ENCODE results near the gene PAQR5. TPM values are rescaled to one million over a fixed set of nuclear protein-coding genes. Genes with fewer than 3 reads are reported as not detected.
"Not testable (repeated sequence)": the region's sequence is repeated elsewhere in the genome, so short reads cannot be mapped to it uniquely, and the experiment has no call there.

PAQR5 gene
- polyA plus RNA-seq, 5 donors: 4.9 to 7.5 (median 6.0) TPM

DNA sequence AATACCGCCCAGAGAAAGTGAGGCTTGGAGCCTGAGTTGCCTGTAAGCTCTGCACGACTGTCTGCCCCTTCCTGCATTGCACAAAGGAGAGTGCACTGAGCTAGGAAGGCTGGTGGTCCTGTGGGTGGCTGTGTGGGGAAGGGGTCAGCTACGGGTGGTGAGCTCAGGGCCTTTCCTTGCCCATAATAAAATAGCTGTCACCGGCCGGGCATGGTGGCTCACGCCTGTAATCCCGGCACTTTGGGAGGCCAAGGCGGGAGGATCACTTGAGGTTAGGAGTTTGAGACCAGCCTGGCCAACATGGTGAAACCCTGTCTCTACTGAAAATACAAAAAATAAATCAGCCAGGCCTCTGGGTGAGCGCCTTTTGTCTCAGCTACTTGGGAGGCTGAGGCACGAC is 7.1 kb upstream of the PAQR5 start:
- DNase-seq: not testable (repeated sequence)

DNA sequence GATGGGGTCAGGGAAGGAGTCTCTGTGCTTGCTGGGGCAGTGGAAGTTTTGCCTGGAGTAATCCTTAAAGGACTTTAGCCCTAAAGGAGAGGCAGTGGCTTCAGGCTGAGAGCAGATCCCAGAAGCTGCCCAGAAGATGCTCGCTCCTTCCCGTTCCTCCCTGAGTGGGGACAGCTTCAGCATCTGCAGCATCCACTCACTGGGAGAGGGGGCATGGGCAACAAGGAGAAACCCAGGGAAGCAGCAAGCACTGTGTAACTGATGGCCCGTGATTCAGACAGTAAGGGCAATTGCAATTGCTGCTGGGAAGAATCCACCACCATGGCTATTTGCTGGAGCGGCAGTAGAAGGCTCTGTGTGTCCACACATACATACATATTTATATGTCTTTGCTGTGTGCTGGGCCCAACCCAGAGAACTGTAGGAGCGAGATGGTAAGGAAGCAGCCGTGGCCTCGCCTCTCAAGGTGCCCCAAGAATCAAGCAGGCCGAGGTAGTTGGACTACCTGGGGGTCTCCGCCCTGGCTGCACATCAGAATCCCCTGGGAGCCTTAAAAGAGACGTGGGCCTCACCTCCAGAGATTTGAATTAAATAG is 5.8 kb upstream of the PAQR5 start:
- DNase-seq: no peak

DNA sequence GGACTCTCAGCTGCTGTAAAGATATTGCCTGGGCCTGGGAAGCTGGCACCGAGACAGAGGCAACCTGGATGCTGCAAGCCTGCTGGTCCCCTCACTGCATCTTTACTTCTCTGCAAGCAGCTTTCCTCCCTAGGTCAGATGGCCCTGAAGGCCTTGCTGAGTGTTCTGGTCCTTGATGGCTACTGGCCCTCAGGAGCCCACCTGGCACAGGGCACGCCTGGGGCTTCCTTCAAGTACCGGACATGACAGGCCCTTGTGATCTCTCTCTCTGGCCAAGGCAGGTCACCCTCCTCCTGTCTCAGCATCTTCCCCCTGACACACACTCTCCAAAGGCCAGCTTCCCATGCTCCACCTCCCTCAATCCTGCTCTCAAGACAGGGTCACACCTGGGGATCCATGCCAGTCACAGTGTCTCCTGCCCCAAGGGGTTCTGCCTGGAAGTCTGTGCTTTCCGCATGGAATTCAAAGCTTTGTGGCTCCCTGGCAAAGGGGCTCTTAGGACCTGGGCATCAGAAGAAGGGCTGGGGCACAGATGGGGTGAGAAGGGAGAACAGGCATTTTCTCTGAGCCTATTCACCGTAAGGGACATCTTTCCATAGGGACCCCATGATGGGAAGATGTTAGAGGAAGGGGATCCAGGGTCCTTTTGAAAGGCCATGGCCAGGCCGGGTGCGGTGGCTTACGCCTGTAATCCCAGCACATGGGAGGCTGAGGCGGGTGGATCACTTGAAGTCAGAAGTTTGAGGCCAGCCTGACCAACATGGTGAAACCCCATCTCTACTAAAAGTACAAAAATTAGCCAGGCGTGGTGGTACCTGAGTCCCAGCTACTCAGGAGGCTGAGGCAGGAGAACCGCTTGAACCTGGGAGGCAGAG is 4.7 kb upstream of the PAQR5 start:
- DNase-seq: no peak

DNA sequence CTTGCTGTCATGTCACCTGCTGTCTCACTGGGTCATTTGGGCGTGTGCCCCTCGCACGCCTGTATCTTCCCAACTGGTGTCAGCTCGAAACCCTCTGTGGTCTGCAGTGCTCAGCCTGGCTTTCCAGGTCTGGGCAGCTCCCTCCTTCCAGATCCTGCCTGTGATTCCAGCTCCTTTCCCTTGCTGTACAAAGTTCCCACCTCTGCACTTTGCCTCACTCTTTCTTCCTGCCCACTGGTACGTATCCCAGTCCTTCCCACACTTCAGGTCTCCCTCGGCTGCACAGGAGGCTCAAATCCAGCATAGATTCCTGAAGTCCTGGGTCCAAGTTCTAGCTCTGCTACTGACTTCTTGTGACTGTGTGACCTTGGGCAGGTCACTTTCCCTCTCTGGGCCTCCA is 2.1 kb upstream of the PAQR5 start:
- DNase-seq: no peak

DNA sequence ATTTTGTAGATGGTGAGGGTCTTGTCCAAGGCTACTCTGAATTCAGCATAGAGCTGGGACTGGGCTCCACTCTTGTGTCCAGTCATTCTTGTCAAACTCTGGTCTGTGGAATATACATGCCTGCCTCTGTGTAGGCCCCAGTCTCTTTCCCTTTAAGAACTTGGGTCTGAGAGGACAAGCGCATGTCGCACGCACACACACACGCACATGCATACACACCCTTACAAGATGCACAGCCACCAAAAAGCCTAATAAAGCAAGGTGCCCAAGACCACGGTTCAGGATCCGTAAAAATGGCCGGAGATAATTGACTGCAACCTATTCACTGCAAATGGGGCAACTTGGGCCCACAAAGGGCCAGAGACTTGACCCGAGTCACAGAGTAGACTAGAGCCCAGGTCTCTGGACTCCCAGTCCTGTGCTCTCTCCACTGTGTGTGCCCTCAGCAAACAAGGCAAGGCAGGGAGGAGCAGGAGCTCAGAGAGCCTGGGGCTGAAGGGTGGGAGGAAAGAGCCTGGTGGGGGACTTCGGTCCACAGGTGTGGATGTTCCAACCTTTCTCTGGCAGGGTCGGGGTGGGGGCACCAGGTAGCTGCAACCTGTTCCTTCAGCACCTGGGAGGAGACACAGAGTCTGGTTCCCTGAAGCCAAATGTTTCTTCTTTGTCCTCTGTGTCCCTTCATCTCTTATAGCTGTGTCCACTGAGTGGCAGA is 914 bp upstream of the PAQR5 start:
- no peak for DNase-seq

DNA sequence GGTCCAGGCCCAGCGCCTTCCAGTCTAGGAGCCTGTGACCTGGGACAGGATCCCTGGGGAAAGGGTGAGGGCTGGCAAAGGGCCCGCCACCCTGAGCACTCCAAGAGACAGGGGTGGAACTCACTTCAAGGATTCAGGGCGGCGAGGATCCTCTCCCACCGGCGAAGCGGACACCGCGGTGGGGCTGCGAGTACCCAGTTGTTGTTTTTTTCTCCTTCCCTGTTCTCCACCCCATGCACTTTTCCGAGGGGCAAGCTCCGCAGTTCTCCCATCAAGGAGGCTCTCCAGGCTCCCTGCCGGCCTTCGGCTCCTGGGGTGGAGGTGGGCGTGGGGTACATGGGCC is 387 bp upstream of the PAQR5 start:
- DNase-seq: no peak

DNA sequence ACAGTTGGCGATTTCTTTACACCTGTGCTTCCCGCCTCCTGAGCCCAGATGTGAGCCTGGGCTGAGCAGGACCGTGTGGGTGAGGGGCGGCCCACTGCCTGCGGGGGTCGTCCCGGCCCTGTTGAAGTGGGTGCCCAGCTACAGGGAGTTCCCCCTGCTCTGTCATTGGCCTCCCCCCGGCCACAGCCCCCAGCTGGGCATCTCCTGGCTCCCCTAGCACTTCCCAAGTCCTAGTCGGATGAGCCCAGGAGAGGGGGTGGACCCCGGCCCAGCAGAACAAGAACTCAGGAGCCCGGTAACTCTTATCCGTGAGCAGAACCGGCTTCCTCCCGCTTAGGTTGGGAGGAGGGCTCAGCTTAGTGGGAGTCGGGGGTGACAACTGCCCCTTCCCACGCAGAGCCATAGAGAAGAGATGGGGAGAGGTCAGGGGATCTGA is 757 bp downstream of the PAQR5 start:
- DNase-seq: no peak

DNA sequence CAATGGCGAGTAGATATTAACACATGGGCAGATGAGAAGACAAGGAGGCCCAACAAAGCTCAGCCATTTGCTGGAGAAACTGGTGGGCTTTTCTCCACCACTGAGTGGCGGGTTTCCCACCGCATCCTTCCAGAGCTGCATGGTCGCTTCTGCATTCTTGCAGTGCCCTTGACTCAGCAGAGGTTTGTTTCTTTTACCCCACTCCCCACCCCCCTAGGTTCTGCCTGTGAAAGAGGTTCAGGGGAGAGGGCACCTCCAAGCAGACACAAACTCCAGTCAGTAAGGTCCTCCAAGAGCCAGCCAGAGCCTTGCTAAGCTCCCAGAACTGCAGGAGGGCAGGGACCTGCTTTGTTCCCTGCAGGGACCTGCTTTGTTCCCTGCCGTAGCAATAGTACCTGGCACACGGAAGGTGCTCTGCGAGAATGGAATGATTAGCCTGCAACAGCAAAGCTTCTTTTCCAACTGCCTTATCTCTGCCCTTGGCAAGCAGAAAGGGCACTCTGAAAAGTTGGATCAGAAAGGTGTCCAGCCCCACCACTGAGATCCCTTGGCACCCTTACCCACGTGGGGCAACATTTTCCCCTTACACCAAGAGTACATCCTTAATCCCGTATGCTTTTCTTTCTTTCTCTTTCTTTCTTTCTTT is 1.4 kb downstream of the PAQR5 start:
- no peak for DNase-seq

DNA sequence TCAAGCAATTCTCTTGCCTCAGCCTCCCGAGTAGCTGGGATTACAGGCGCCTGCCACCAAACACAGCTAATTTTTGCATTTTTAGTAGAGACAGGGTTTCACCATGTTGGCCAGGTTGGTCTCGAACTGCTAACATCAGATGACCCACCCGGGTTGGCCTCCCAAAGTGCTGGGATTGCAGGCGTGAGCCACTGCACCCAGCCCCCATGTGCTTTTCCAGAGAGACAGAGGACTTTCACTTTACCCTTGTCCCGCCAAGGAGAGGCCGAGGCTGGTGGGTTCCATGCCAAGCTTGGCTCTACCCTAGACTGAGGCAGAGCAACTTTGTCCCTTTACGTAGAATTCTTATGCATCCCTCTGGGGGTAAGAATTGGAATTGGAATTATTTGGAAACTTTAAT is 2.4 kb downstream of the PAQR5 start:
- DNase-seq: not testable (repeated sequence)

DNA sequence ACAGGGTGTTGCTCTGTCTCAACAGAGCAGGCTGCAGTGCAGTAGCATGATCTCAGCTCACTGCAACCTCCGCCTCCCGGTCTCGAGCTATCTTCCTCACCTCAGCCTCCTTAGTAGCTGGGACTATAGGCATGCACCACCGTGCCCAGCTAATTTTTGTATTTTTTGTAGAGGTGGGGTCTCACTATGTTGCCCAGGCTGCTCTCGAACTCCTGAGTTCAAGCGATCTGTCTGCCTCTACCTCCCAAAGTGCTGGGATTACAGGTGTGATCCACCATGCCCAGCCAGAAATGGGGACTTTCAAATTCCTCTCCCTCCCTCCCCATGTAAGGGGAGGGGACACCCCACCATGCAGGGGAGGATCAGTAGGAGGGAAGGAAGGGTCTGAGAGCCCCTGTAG is 3.4 kb downstream of the PAQR5 start:
- not testable (repeated sequence) for DNase-seq

DNA sequence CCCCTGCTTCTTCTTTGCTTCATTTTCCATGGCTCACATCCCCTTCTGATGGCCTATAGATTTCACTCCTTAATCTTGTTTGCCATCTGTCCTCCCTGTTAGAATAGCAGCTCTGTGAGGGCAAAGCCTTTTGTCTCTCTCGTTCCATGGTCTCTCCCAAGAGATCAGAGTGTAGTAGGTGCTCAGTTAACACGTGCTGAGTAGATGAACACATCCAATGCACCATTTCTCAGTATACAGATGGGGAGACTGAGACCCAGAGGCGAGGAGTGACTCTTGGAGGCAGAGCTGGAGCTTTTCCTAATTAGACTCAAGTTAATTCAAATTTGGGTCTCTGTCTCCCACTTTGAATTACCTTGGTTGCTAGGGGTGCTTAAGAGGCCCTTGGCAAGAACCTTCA is 4.2 kb downstream of the PAQR5 start:
- DNase-seq: no peak

DNA sequence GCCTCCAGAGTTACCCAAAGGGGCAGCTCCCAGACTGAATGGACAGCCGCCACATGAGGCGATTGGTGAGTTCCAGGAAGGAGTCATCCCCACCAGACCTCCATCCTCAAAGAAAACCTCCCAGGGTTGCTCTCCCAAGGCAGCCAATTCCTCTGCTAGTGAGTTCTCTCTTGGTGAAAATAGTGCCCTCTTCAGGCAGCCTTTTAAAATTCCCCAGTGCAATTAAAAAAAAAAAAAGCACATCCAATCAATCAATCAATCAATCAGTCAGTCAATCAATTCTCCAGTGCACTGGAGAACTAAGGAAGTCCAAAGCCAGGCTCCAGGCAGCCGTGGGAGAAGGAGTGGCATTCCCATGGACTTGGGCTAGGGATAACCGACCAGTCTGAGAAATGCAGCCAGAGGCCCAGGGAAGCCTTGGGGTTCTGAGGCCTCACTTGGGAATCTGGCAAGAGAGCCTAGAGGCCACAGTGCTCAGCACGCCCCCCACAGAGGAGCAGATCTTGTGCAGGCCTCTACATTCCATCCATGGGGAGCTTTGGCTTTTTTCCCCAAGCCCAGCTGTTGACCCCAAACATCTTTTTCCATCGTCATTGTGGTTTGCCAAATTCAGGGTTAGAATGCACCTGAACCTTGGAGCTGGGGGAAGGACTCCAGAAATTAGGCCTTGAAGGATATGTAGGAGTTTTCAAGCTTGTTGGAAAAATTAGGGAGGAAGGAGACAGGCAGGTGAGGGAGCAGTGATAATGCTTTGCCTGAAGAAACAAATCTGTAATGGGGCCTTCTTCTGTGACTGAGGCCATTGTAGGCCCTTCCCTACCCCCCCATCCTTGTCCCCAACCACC is 4.8 kb downstream of the PAQR5 start:
- DNase-seq: no peak

DNA sequence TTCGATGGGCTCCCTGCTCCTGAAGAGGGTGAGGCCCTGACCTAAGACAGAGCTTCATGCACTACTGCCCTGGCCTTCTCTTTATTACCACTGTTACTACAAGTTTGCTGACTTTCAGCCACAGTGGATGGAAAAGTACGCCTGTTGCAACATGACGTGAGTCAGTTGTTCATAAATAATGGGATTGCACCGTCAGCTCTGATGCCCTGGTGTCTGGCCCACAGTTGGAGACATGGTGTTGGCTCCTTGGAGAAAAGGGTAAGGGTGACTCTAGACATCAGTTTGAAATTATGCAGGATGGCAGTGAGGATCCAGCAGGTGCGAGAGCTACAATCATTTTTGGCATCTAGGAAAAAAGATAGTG is 5.5 kb downstream of the PAQR5 start:
- no peak for DNase-seq

DNA sequence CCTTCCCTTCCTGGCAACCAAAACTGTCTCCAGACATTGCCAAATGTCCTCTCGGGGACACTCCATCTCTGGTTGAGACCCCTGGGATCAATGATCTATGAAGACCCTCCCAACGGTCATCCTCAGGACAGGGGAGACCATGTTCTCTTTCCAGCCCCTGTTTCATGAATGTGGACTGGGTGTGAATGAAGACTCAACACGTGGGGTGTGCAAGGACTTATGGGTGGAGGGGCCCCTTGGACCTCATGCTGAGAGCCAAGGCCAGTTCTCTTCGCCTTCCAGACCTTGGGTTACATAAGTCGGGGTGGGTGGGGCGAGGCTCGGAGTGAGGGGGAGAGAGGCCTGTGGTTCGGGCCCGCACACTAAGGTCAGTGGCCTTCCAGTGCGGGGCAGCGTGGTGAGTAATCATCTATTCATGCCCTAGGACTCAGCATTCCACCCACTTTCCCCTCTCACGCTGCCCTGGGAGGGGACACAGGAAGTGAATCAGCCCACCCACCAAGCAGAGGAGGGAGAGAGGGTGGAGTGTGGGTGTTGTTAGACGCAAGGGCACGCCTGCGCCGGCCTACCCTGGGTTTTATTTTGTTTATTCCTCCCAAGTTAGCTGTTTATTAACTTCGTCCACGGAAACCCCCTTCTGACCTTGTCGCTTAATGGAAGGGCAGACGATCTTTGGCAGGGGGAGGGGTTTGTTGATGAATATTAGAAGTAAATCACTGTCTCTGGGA is 6.7 kb downstream of the PAQR5 start:
- no peak for DNase-seq

DNA sequence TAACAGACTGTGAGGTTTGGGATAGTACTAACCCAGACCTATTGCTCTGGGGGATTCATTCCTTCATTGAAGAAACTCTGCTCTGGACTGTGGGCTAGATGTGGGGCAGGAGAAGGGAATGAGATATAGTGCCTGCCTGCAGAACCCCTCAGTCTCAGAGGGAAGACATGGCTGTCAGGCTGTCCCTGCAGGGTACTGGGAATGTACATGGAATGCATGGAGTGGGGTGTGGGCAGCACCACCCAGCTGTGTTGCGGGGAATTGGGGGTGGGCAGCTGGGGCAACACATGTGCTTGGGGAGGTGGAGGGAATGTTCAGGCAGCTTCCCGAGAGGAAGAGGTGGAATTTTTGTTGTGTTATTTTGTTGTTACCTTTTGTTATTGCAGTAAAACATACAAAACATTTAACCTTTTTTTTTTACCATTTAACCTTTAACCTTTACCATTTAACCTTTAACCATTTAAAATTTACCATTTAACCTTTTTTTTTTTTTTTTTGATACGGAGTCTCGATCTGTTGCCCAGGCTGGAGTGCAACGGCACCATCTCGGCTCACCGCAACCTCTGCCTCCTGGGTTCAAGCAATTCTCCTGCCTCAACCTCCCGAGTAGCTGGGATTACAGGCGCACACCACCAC is 7.3 kb downstream of the PAQR5 start:
- no peak for DNase-seq

DNA sequence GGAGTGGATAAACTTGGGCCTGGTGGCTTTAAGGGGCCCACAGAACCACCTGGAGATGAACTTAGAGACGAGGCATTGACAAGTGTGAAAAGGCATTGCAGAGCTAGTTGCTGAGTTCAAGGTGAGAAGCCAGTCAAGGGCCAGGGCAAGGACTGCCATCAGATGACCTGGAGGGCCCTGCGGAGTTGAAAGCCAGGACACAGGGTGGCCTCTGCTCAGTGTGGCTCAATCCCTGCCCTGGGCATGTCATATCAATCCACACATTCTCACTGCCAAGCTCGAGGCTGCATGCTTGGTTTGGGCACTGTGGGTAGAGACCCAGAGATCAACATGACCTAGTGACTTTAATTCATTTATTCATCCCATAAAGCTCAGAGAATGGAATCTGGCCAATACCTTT is 9.2 kb downstream of the PAQR5 start:
- no peak for DNase-seq

DNA sequence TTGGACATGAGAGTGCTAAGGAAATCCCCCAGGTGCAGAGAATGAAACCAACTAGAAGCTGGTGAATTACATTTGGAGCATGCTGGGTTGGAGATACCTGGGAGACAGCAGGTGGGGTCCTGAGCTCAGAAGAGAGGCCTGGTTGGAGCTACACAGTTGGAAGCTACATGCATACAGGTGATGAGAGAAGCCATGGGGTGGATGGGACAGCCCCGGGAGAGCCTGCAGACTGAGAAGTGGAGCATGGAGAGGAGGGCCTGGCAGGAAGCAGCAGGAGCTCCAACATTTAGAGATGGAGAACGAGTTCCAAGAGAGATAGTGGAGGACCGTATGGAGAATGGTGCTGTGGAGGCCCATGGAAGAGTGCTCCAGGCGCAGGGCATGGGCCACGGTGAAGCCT is 10.2 kb downstream of the PAQR5 start:
- DNase-seq: no peak

DNA sequence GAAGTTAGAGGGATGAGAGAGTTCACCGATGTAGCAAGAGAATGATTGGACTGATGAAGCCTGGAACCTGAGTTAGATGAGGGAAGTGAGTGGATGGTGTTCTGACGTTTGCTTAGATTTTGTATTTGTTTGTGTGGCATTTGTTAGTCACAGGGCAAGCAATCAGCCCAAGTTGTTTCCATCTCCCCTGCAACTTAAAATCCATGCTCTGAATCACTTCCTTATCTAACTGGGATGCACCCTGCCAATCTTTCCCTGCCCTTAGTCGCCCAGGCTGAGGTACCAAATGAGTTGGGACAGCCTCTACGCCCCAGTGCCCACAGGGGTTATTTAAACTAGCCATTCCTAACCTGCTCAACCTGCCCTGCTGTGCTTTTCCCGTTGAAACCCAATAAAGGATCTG is 12.6 kb downstream of the PAQR5 start:
- no peak for DNase-seq

DNA sequence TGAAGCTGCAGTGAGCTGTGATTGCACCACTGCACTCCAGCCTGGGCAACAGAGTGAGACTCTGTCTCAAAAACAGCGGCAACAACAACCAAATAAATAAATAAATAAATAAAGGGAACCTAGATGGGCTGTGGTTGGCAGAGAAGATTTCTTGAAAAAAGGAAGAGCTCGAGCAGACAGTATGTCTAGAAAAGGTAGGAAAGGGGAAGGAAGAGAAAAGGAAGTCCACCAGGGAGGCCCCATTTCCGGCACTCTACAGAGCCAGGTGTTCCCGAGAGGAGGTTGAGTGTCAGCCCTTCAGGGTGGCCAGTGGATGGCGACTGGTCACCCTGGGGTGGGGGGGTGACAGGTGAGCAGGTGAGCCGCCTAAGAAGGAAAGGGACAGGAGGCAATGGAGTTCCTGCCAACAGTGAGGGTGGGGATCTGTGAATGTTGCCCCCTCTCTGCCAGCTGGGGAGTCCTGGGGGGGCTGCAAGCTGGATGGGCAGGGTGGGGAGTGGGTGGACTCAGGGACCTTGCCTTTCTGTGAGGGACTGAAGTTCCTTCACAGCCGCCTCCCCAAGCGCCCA is 14.8 kb downstream of the PAQR5 start:
- no peak for DNase-seq

DNA sequence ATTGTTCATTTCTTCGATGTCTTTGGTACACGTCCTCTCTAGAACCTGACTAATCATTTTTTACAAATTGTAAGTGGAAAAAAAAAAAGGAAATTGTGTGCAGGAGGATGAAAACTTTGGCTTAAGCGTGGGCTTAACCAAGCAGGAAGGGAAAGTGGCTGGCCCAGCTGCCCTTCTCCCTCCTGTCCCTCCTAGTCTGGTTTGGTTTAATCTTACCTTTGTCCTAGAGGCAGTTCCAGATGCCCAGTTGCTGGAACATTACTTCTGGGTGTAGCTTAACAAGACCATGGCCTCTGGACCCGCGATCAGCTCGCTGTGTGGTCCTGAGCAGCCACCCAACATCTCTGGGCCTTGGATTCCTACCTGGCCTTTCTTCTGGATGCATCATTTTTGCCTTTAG is 15.4 kb downstream of the PAQR5 start:
- DNase-seq: no peak
